ENCODE results near the gene ELAC1. TPM values are rescaled to one million over a fixed set of nuclear protein-coding genes. Genes with fewer than 3 reads are reported as not detected.
A peak's percentile ranks its signal among the peaks of the same experiment; 100 is the strongest.

ELAC1 gene
- total RNA-seq, 1 donor from 2014 or later: 7.6 TPM

GRCh38 chr18:51028201-51028805 lies 60.5 kb downstream of the ELAC1 start:
- peak; percentile 32 for DNase-seq (ENCODE audit: low read depth)
- Histone ChIP-seq H3K4me1 (ENCODE audit: insufficient read depth, low read length) (peaks cover 19% of the 10 kb centered on the region), H3K27me3 (ENCODE audit: insufficient read depth, low read length) (no peaks in the 10 kb centered on the region), H3K4me2 (ENCODE audit: low read length) (no peak overlapping the region), H4K20me1 (ENCODE audit: insufficient read depth, low read length) (peaks cover 27% of the 10 kb centered on the region), H2AFZ (ENCODE audit: low read depth, low read length) (no peak overlapping the region), H3K36me3 (ENCODE audit: insufficient read depth, low read length) (peaks cover under 1% of the 10 kb centered on the region), H3K4me3 (ENCODE audit: insufficient read depth, low read depth, low read length) (no peak overlapping the region), H3K9ac (ENCODE audit: low read length) (no peak overlapping the region), H3K27ac (ENCODE audit: low read depth, low read length) (no peak overlapping the region), H3K79me2 (ENCODE audit: insufficient read depth, low read length) (peaks cover 53% of the 10 kb centered on the region), H3K9me3 (ENCODE audit: insufficient read depth, low read depth, low read length) (no peaks in the 10 kb centered on the region)
- H3K36me3 Mint-ChIP-seq (ENCODE audit: low read depth, unreplicated experiment): peaks cover 6% of the 10 kb centered on the region
- no peaks in the 10 kb centered on the region for H3K27me3 Mint-ChIP-seq (ENCODE audit: low read depth, unreplicated experiment)
- no peak for FAIRE-seq
- H3K9me3 Mint-ChIP-seq (ENCODE audit: unreplicated experiment): no peaks in the 10 kb centered on the region
- H3K4me1 Mint-ChIP-seq (ENCODE audit: low read depth, unreplicated experiment): peaks cover 13% of the 10 kb centered on the region
- TF ChIP-seq, protein P1, sequence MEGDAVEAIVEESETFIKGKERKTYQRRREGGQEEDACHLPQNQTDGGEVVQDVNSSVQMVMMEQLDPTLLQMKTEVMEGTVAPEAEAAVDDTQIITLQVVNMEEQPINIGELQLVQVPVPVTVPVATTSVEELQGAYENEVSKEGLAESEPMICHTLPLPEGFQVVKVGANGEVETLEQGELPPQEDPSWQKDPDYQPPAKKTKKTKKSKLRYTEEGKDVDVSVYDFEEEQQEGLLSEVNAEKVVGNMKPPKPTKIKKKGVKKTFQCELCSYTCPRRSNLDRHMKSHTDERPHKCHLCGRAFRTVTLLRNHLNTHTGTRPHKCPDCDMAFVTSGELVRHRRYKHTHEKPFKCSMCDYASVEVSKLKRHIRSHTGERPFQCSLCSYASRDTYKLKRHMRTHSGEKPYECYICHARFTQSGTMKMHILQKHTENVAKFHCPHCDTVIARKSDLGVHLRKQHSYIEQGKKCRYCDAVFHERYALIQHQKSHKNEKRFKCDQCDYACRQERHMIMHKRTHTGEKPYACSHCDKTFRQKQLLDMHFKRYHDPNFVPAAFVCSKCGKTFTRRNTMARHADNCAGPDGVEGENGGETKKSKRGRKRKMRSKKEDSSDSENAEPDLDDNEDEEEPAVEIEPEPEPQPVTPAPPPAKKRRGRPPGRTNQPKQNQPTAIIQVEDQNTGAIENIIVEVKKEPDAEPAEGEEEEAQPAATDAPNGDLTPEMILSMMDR (IDR thresholded peaks at IDR 0.05; ENCODE audit: insufficient read depth, low read depth, low read length): no peak
- no peak for TF ChIP-seq EZH2 (IDR thresholded peaks at IDR 0.05; ENCODE audit: insufficient read depth, low read length)
- H3K4me3 Mint-ChIP-seq (ENCODE audit: unreplicated experiment): no peak overlapping the region
- H3K27ac Mint-ChIP-seq (ENCODE audit: unreplicated experiment): no peak overlapping the region

- Mint-ChIP-seq H3K27ac (ENCODE audit: unreplicated experiment) (peak overlapping the region; percentile 99), H3K27me3 (ENCODE audit: low read depth, unreplicated experiment) (no peaks in the 10 kb centered on the region), H3K9me3 (ENCODE audit: unreplicated experiment) (no peaks in the 10 kb centered on the region), H3K4me3 (ENCODE audit: unreplicated experiment) (peak overlapping the region; percentile 98), H3K36me3 (ENCODE audit: low read depth, unreplicated experiment) (peaks cover 3% of the 10 kb centered on the region), H3K4me1 (ENCODE audit: low read depth, unreplicated experiment) (peaks cover 13% of the 10 kb centered on the region)
- Histone ChIP-seq H3K4me3 (ENCODE audit: insufficient read depth, low read depth, low read length) (peak overlapping the region; percentile 89), H2AFZ (ENCODE audit: low read depth, low read length) (peak overlapping the region; percentile 78), H4K20me1 (ENCODE audit: insufficient read depth, low read length) (peaks cover 36% of the 10 kb centered on the region), H3K9me3 (ENCODE audit: insufficient read depth, low read depth, low read length) (no peaks in the 10 kb centered on the region), H3K79me2 (ENCODE audit: insufficient read depth, low read length) (peaks cover 63% of the 10 kb centered on the region), H3K9ac (ENCODE audit: low read length) (peak overlapping the region; percentile 92), H3K27ac (ENCODE audit: low read depth, low read length) (peak overlapping the region; percentile 98), H3K27me3 (ENCODE audit: insufficient read depth, low read length) (no peaks in the 10 kb centered on the region), H3K36me3 (ENCODE audit: insufficient read depth, low read length) (peaks cover 4% of the 10 kb centered on the region), H3K4me1 (ENCODE audit: insufficient read depth, low read length) (peaks cover 19% of the 10 kb centered on the region), H3K4me2 (ENCODE audit: low read length) (peak overlapping the region; percentile 91)
- TF ChIP-seq, protein P1 (IDR thresholded peaks at IDR 0.05; ENCODE audit: insufficient read depth, low read depth, low read length): no peak
- TF ChIP-seq EZH2 (IDR thresholded peaks at IDR 0.05; ENCODE audit: insufficient read depth, low read length): no peak
- FAIRE-seq (no peak), DNase-seq (ENCODE audit: low read depth) (no peak)
Observed at GRCh38 chr18:51029378-51029693, 61.5 kb downstream of the ELAC1 start.

Data from astrocyte (in vitro differentiated cells and primary cell).